ENCODE data around the gene KIRREL3.

Gene KIRREL3

GRCh38 chr11:127027000-127027399 lies 26.4 kb upstream of the KIRREL3 start:
- no peaks in the 10 kb centered on the region for H3K79me2 ChIP-seq (ENCODE audit: low read length)
- H3K4me3 ChIP-seq (ENCODE audit: low read length) = no peak overlapping the region
- H3K36me3 ChIP-seq (replicated peaks; ENCODE audit: low read depth, low read length) = no peaks in the 10 kb centered on the region
- H4K20me1 ChIP-seq (ENCODE audit: insufficient read depth, low read length) = no peaks in the 10 kb centered on the region
- H3K9me3 ChIP-seq (ENCODE audit: insufficient read depth, low read length) = no peaks in the 10 kb centered on the region
- TF ChIP-seq EZH2phosphoT487 (IDR thresholded peaks at IDR 0.05; ENCODE audit: low read depth) = no peak
- TF ChIP-seq CTCF (IDR thresholded peaks at IDR 0.05; ENCODE audit: low read depth, low read length) = no peak
- no peaks in the 10 kb centered on the region for H3K4me1 ChIP-seq (ENCODE audit: low read length)
- H3K4me2 ChIP-seq (ENCODE audit: low read length) = no peak overlapping the region
- H3K9ac ChIP-seq (ENCODE audit: low read length) = no peak overlapping the region
- H3K27ac ChIP-seq (ENCODE audit: low read length) = no peak overlapping the region
- no peak overlapping the region for H2AFZ ChIP-seq (ENCODE audit: low read depth, low read length)
- H3K27me3 ChIP-seq (ENCODE audit: low read depth, low read length) = peaks cover 10% of the 10 kb centered on the region; the same call in 1 of the 2 replicates

GRCh38 chr11:127023991-127024390 lies 23.4 kb upstream of the KIRREL3 start:
- Histone ChIP-seq H3K4me3 (ENCODE audit: low read length) (no peak overlapping the region), H3K27me3 (ENCODE audit: low read depth, low read length) (peaks cover 13% of the 10 kb centered on the region; the same call in 1 of the 2 replicates), H3K9me3 (ENCODE audit: insufficient read depth, low read length) (no peaks in the 10 kb centered on the region), H4K20me1 (ENCODE audit: insufficient read depth, low read length) (no peaks in the 10 kb centered on the region), H3K27ac (ENCODE audit: low read length) (no peak overlapping the region), H3K9ac (ENCODE audit: low read length) (no peak overlapping the region), H3K4me2 (ENCODE audit: low read length) (no peak overlapping the region), H2AFZ (ENCODE audit: low read depth, low read length) (no peak overlapping the region), H3K36me3 (replicated peaks; ENCODE audit: low read depth, low read length) (no peaks in the 10 kb centered on the region), H3K79me2 (ENCODE audit: low read length) (no peaks in the 10 kb centered on the region), H3K4me1 (ENCODE audit: low read length) (no peaks in the 10 kb centered on the region)
- TF ChIP-seq EZH2phosphoT487 (IDR thresholded peaks at IDR 0.05; ENCODE audit: low read depth) = no peak
- no peak for TF ChIP-seq CTCF (IDR thresholded peaks at IDR 0.05; ENCODE audit: low read depth, low read length)

GRCh38 chr11:127018683-127019279 lies 18.2 kb upstream of the KIRREL3 start:
- no peak overlapping the region for H2AFZ ChIP-seq (ENCODE audit: low read depth, low read length)
- H3K4me3 ChIP-seq (ENCODE audit: low read length) = no peak overlapping the region
- no peaks in the 10 kb centered on the region for H3K4me1 ChIP-seq (ENCODE audit: low read length)
- H4K20me1 ChIP-seq (ENCODE audit: insufficient read depth, low read length) = no peaks in the 10 kb centered on the region
- no peak overlapping the region for H3K27ac ChIP-seq (ENCODE audit: low read length)
- H3K27me3 ChIP-seq (ENCODE audit: low read depth, low read length) = peaks cover 4% of the 10 kb centered on the region; the same call in 1 of the 2 replicates
- no peaks in the 10 kb centered on the region for H3K79me2 ChIP-seq (ENCODE audit: low read length)
- no peak overlapping the region for H3K4me2 ChIP-seq (ENCODE audit: low read length)
- H3K36me3 ChIP-seq (replicated peaks; ENCODE audit: low read depth, low read length) = no peaks in the 10 kb centered on the region
- H3K9me3 ChIP-seq (ENCODE audit: insufficient read depth, low read length) = no peaks in the 10 kb centered on the region
- TF ChIP-seq CTCF (IDR thresholded peaks at IDR 0.05; ENCODE audit: low read depth, low read length) (no peak), EZH2phosphoT487 (IDR thresholded peaks at IDR 0.05; ENCODE audit: low read depth) (no peak)
- no peak overlapping the region for H3K9ac ChIP-seq (ENCODE audit: low read length)

GRCh38 chr11:127017482-127017881 lies 16.9 kb upstream of the KIRREL3 start:
- Histone ChIP-seq H2AFZ (ENCODE audit: low read depth, low read length) (no peak overlapping the region), H3K27me3 (ENCODE audit: low read depth, low read length) (peaks cover 2% of the 10 kb centered on the region; the same call in 1 of the 2 replicates), H3K4me3 (ENCODE audit: low read length) (no peak overlapping the region), H3K79me2 (ENCODE audit: low read length) (no peaks in the 10 kb centered on the region), H3K36me3 (replicated peaks; ENCODE audit: low read depth, low read length) (no peaks in the 10 kb centered on the region), H3K4me2 (ENCODE audit: low read length) (no peak overlapping the region), H3K9me3 (ENCODE audit: insufficient read depth, low read length) (no peaks in the 10 kb centered on the region), H3K4me1 (ENCODE audit: low read length) (no peaks in the 10 kb centered on the region), H3K9ac (ENCODE audit: low read length) (no peak overlapping the region), H4K20me1 (ENCODE audit: insufficient read depth, low read length) (no peaks in the 10 kb centered on the region), H3K27ac (ENCODE audit: low read length) (no peak overlapping the region)
- TF ChIP-seq CTCF (IDR thresholded peaks at IDR 0.05; ENCODE audit: low read depth, low read length) = no peak
